ENCODE measurements around the gene MARK3.
A peak's percentile ranks its signal among the peaks of the same experiment; 100 is the strongest.
"Not testable (repeated sequence)": the region's sequence is repeated elsewhere in the genome, so short reads cannot be mapped to it uniquely, and the experiment has no call there.

MARK3 gene

DNA sequence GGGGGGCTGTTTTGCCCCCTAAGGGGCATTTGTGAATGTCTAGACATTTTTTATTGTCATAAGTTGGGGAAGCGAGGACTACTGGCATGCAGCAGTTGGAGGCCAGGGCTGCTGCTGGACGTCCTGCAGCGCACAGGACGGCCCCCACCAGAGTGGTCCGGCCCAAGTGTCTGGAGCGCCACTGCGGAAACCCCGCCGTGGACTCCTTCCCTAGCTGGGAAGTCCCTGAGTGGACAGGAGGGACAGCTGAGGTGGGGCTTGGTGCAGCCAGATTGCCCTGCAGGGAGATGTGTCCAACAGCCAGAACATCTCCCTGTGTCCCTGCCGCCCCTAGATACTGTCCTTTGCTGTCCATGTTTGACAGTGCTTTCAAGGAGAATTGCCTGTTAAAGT, 132.0 kb downstream of the MARK3 start:
- DNase-seq, result no peak

DNA sequence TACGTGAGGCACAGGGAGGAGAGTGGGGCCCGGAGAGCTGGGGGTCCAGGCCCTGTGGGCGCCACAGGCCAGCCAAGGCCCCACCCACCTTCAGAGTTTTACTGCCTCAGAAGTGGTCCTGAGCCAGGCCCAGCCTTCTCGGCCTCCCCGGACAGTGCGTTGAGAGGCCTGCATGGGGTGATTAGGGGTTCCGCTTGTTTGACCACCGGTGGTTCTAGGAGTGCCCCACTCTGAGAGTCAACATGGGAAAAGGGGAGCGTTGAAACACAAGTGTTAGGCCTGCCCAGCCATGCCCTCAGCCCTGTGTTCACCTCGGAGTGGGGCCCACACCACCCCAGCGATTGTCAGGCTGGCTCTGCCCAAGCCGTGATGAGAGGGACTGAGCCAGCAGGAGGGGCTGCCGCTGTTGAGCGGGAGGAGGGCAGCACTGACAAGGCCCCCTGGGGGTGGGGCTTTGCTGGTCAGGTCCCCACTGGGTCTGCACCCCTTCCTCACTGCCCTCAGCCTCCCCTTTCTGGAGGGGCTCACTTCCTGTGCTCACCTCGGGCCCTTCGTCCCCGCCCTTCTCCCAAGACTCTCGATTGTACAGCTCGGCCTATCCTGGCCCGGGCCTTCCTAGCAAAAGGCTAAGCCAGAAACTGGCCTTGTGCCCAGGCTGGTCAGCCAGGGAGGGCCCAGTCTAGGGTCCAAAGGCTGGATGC, 132.7 kb downstream of the MARK3 start:
- DNase-seq, result no peak

DNA sequence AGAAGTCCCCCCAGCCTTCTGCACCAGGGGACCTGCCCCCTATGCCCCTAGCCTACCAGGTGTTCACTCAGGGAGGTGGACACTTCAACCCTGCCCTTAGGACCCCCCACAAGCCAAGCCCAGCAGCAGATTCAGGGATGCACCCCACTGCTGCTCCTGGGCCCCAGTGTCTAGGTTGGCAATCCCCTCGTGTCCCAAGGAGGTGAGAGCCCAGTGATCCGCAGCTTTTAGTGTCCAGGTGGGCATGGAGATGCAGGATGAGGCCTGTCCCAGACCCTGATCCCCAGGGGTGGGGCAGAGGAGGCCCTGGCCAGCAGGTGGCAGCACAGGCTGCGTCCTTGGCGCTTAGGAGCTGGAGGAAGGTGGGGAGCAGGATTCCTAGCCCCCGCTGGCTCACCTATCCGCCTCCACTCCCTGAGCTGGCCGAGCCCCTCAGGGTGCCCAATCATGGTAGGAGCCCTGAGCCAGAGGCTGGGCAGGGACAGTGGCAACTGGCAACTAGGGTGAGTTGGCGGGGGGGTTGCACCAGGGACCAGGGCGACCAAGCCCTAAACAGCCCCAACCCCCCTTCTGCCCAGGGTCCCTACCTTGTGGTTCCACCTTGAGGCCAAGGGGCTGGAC, 133.3 kb downstream of the MARK3 start:
- peak; percentile 69 for DNase-seq

DNA sequence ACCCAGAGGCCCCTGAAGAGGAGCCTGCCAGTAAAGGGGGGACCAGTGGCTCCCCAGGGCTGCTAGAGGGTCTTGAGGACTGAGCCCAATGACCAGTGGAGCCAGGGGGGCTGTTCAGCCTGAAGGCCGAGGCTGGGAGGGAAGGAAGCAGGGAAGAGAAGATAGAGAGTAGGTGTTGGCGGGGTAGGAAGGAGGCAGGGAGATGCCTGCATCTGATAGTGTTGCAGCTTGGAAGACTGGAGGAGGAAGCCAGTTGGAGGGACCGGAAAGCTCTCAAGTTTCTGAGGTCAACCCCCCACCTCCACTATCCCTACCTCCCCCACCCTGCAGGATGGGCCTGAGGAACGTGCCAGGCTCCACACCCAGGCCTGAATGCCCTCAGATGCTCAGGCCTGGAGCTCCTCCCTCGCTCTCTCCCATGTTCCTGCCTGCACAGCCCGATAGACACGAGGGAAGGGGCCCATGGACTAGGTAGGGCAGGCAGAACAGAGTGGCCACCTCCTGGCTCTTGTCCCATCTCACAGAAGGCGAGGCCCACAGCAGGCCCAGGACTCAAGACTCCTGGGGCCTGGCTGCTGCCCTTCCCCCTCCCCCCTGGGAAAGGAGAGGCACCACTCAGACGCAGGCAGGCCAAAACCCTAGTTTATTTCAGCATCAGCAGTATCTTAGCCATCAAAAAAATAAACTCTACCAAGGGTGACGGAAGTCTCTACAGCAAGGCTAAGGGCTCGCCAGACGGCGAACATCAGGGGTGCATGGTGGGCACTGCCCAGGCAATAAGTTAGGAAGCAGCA, 134.0 kb downstream of the MARK3 start:
- no peak for DNase-seq

DNA sequence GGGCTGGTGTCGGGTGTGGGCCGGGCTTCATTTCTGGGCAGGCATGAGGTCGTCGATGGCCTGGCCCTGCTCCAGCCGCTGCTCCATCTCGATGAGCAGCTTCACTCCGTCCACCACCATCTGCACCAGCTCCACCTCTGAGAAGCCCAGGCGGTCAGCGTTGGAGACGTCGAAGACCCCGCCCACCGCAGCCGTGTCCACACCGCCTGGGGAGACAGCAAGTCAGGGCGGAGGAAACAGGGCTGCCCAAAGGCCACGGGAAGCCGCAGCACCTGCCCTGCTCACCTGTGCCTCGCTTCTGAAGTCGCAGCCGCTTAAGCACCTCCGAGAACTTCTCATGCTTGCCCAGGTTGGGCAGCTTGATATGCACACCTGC, 134.6 kb downstream of the MARK3 start:
- no peak for DNase-seq

GRCh38 chr14:103520269-103520656, 135.0 kb downstream of the MARK3 start:
- DNase-seq, result no peak

GRCh38 chr14:103520657-103521437, 135.6 kb downstream of the MARK3 start:
- DNase-seq, result peak; percentile 68

DNA sequence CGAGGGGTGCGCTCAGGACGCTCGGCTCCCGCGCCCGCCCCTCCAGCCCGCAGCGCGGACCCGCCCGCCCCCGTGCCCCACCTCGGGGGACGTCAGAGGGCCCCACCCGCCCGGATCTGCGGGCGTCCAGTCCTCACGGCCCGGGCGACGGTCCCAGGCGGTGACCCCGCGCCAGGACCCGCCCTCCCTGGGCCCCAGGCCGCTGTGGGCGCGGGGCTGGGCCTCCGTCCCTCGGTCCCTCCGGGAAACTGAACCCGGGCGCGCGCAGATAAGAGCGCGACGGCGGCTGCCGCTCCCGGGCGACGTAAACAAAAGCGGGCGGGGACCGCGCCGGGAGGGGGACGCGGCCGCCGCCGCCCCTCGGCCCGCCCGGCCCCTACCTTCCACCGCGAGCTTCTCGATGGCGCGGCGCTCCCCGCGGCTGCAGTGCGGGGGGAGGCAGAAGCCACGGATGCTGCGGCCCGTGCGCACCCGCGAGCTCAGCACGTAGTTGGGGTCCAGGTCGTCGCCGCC, 136.3 kb downstream of the MARK3 start:
- peak; percentile 58 for DNase-seq

GRCh38 chr14:103521951-103522563, 136.8 kb downstream of the MARK3 start:
- peak; percentile 79 for DNase-seq

DNA sequence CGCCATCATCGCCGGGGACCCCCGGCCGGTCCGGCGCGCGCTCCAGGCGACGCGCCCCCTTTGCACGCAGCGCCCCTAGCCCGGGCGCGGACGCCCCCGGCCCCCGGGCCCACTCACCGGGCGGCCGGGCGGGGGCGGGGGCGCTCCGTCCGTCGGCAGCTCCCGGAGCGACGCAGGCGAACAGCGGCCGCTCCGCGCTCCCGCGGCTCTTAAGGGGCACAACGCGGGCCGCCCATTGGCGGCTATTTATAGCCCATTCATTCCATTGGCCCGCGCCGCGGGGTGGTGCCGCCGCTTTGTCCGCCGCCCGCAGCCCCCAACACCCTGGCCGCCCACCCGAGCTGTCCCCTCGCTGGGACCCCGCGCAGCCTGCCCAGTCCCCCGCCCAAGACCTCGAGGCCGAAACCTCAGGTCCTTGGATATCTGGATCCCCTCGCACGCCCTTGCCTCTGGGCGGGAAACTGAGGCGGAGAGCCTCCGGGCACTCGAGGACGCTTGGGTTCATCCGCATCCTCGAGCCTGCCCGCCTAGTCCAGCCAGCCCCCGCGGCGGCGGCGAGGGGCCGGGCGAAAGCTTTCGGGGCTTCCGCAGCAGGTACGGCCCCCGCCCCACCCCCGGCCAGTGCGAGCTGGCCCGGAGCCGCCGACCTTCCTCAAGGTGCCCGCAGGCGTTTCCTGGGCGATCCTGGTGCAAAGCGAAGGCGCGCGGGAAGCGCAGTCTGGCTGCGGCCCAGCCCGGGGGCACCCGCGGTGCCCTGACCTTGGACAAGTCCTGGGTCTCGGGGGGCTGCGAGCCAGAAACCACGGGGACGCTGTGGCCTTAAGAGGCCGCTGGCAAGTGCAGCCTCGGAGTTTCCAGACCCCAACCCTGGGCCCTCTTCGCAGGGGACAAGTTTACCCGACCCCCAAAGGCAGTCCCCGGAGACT, 137.7 kb downstream of the MARK3 start, which contains the start of gene CKB:
CKB (minus strand) TSS at position 182 of the 926 bp plus-strand sequence. CDS start 337 bp downstream, outside the sequence.
- DNase-seq, result peak; percentile 91

DNA sequence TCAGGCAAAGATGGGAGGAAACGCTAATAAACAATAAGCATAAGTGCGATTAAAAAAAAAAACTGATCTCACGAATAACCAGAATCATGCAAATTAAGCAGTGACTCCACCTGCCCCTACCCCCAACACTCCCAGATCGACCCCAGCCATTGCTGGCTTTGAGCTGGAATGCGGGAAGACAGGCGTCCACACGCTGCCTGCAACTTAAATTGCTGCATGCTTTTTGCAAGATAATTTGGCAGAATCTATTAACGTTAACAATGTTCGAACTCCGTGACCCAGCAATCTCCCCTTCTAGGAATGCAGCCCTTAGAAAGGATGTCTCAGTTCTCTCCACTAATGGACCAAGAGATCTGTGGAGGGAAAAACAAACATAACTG, 138.3 kb downstream of the MARK3 start:
- DNase-seq, result no peak

DNA sequence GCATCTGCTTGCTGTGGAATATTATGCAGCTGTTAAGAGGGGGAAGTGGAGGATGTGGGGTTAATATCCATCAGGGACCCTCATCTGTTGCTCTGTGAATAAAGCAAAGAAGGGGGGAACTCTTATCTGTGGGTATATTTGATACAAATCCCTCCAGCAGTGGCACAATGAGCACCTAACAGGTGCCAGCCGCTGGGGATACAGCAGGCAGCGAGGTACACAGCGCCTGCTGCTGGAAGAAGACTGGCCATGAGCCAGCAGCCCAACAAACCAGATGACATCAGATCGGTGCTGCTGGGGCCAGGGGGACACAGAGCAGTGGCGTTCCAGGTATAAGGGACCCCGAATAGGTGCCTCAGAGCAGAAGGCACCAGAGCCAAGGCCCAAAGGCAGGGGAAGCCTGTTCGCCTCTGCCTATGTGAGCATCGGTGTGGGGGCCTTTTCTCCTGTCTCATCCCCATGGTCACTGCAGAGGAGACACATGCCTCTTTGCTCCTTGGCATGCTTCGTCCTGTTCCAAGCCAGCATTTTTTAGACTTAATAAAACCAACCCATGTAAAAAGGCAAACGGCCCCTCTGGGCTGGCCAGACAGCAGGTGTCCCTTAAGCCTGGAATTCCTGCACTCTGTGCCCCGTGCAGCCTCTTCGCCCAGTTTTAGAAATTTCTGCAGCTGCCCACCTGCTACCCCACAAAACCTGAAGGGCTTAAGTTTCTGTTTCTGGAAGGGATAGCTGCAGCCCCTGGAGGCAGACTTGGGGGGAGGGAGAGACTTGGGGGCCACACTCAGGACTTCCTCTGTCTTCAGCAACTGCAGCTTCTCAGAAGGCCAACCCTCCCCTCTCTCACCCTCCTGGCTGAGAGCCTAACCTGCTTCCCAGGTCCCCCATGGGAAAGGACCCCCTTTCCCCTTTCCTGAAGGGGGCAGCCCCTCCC, 139.1 kb downstream of the MARK3 start:
- no peak for DNase-seq

- DNase-seq, result not testable (repeated sequence)
Measured at GRCh38 chr14:103525430-103526246, 140.4 kb downstream of the MARK3 start.

DNA sequence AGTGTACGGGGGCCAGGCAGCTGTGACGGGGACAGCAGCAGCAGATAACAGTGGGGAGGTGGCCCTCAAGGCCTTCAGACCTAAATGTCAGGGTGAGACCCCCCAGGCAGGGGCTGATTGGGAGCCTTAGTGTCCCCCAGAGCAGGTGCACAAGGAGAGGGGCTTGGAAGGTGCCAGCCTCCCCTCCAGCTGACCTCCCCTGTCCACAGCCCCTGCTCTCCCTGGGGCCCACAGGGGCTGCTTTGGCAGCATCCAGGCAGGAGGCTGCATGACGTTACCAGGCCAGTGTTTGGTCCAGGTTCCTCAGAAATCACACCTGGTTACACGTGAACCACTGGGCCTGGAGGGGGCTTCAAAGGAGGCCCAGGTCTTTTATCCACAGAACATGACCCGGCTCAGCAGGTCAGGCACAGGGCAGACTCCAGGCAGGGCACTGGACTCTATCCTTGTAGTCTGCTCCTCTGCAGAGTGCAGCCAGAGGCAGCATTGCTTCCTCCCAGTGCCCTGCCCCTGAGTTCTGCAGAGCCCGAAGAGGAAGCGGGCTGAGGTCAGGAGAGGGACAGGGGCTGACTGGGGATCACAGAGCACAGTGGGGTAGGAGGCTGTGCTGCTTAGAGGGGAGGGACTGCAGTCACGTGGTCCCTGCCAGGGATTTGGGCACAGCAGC, 141.2 kb downstream of the MARK3 start:
- DNase-seq, result no peak

GRCh38 chr14:103526914-103527248, 141.7 kb downstream of the MARK3 start:
- no peak for DNase-seq

DNA sequence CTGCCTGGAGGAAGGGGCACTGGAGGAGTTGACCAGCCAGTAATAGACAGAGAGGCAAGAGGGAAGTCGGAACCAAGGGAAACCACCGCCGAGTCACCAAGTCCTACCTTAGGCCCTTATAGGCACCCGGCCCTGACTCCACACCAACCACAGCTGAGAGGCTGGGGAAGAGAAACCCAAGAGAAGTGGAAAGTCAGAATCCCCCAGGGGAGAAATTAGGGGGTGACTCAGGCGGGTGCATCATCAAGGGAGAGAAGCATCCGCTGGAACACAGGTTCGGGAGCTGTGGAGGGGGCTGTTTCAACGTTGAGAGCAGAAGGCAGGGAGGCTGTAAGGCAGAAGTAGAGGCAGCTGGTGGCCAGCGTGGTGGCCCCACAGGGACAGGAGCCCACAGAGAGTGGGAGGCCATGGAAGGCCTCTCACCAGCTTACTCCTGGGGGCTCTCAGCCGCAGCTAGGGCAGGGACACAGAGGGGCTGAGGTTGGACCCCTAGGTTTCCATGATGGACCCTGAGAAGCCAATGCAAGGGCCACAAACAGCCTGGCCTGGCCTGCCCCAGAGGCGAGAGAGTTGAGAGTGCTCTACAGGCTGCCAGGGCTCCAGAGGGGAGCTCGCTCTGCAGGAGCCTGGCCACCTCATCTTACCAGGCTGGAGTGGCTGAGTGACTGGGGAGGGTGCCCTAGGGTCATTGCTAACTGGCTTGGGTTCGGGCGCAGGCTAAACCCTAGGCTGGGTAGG, 142.4 kb downstream of the MARK3 start:
- DNase-seq, result no peak

DNA sequence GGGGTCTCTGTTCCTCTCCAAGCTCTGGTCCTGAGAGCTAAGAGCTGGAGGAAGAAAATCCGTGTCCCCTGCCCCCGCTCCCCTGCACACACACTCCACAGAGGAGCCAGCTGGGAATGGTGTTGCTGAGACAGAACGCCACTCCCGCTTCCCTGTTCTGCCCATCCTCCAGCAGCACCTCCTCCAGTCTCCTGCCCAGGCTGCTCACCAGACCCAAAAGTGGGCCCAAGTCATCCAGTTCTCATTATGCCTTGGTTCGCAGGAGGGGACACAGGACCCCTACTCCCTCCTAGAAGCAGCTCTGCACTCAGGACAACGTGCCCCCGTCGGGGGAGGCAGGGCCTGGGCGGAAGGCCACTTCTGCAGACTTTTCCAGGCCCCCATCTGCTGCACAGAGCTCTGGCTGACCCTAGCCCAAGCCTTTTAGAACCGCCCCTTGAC, 143.0 kb downstream of the MARK3 start:
- peak; percentile 59 for DNase-seq
